Neutrophil (primary cell): ENCODE results near the gene ANKRD29.

ENCODE experiments used
- H3K27ac ChIP-seq: fragments of 200-600 bp; sonication (generic); 2 replicates; pipeline ENCODE4 v1.5.1; 2016; ENCODE audit warnings: mild to moderate bottlenecking, moderate library complexity
- H3K27me3 ChIP-seq: fragments of 200-600 bp; sonication (generic); 2 replicates; pipeline ENCODE4 v1.6.0; 2016; ENCODE audit warnings: mild to moderate bottlenecking
- H3K36me3 ChIP-seq: fragments of 200-600 bp; sonication (generic); 2 replicates; pipeline ENCODE4 v1.5.1; 2017
- H3K4me1 ChIP-seq, 2 experiments: fragments of 200-600 bp in 1 of 2; sonication (generic) in 1 of 2; 1 replicate in 1 of 2; 2 replicates in 1 of 2; pipeline versions ENCODE4 v1.5.1 to v1.6.1; 2013 to 2016; ENCODE audit warnings: low read depth in 1 of 2, low read length in 1 of 2, mild to moderate bottlenecking in 1 of 2, moderate library complexity in 1 of 2; ENCODE audit not compliant: control insufficient read depth in 1 of 2, insufficient read depth in 1 of 2
- H3K4me3 ChIP-seq, 2 experiments: fragments of 200-600 bp in 1 of 2; sonication (generic) in 1 of 2; 1 replicate in 1 of 2; 2 replicates in 1 of 2; pipeline ENCODE4 v1.5.1; 2013 to 2016; ENCODE audit warnings: low read depth in 1 of 2, low read length in 1 of 2, mild to moderate bottlenecking in 1 of 2, moderate library complexity in 1 of 2
- H3K9me3 ChIP-seq: fragments of 200-600 bp; sonication (generic); 2 replicates; pipeline ENCODE4 v1.5.1; 2016
- CTCF ChIP-seq: fragments of 200-600 bp; sonication (generic); IDR thresholded peaks from 2 replicates; pipeline ENCODE4 v1.5.1; 2016; ENCODE audit warnings: antibody characterized with exemption

Gene ANKRD29

GRCh38 chr18:23671564-23671963 is 8.9 kb upstream of the ANKRD29 start:
- H3K36me3 ChIP-seq: no peaks in the 10 kb centered on the region
- H3K4me1 ChIP-seq: no peaks in the 10 kb centered on the region
- no peak for TF ChIP-seq CTCF
- H3K27ac ChIP-seq: no peak overlapping the region
- no peaks in the 10 kb centered on the region for H3K9me3 ChIP-seq
- peaks cover 58% of the 10 kb centered on the region for H3K27me3 ChIP-seq
- no peak overlapping the region for H3K4me3 ChIP-seq

- TF ChIP-seq CTCF: no peak
- Histone ChIP-seq H3K27me3 (peaks cover 66% of the 10 kb centered on the region), H3K9me3 (no peaks in the 10 kb centered on the region), H3K4me3 (no peak overlapping the region), H3K4me1 (no peaks in the 10 kb centered on the region), H3K27ac (no peak overlapping the region), H3K36me3 (no peaks in the 10 kb centered on the region)
Observed at GRCh38 chr18:23669804-23670405, 7.2 kb upstream of the ANKRD29 start.

- Histone ChIP-seq H3K9me3 (no peaks in the 10 kb centered on the region), H3K27me3 (peaks cover 66% of the 10 kb centered on the region)
Observed at GRCh38 chr18:23669202-23669766, 6.6 kb upstream of the ANKRD29 start.

GRCh38 chr18:23668731-23669130 is 6.0 kb upstream of the ANKRD29 start:
- no peak for TF ChIP-seq CTCF
- Histone ChIP-seq H3K4me3 (no peak overlapping the region), H3K9me3 (no peaks in the 10 kb centered on the region), H3K27ac (no peak overlapping the region), H3K4me1 (no peaks in the 10 kb centered on the region), H3K27me3 (peaks cover 68% of the 10 kb centered on the region), H3K36me3 (no peaks in the 10 kb centered on the region)

More at GRCh38 chr18:23669202-23669766, 6.6 kb upstream of the ANKRD29 start:
- H3K4me3 ChIP-seq: no peak overlapping the region
- H3K27ac ChIP-seq: no peak overlapping the region
- TF ChIP-seq CTCF: no peak
- no peaks in the 10 kb centered on the region for H3K4me1 ChIP-seq
- no peaks in the 10 kb centered on the region for H3K36me3 ChIP-seq

GRCh38 chr18:23667114-23667513 is 4.4 kb upstream of the ANKRD29 start:
- no peak overlapping the region for H3K27ac ChIP-seq
- H3K9me3 ChIP-seq: no peaks in the 10 kb centered on the region
- H3K4me3 ChIP-seq: no peak overlapping the region
- no peak for TF ChIP-seq CTCF
- H3K4me1 ChIP-seq: peaks cover 4 to 14% of the 10 kb centered on the region in 2 experiments
- H3K36me3 ChIP-seq: no peaks in the 10 kb centered on the region
- H3K27me3 ChIP-seq: peaks cover 78% of the 10 kb centered on the region
